B cell (primary cell): ENCODE measurements around the gene NPHS1. TPM values are rescaled to one million over a fixed set of nuclear protein-coding genes. Genes with fewer than 3 reads are reported as not detected.

Source experiments
- ATAC-seq: fragments of 200-7000 bp; cut with Tn5 transposase; one replicate; pipeline ENCODE4 v1.10.0; 2021; ENCODE audit warnings: low read depth, mild to moderate bottlenecking, moderate number of reproducible peaks, moderate library complexity
- CTCF ChIA-PET: fragments of 350-600 bp; sonication (Branson Sonifier 250); formaldehyde crosslinking; loops from one replicate; lab custom pipeline; 2021; ENCODE audit warnings: antibody characterized with exemption, inconsistent platforms; lab: Charles Lee
- POLR2A ChIA-PET: fragments of 350-600 bp; sonication (Branson Sonifier 250); formaldehyde crosslinking; loops from one replicate; lab custom pipeline; 2021; ENCODE audit warnings: antibody characterized with exemption; lab: Charles Lee
- DNase-seq: peaks from one replicate; pipeline ENCODE4 v3.0.0; 2013
- H2AFZ ChIP-seq: 2 replicates; pipeline ENCODE4 v1.6.1; 2012; ENCODE audit warnings: mild to moderate bottlenecking, low read depth, low read length; ENCODE audit not compliant: insufficient read depth, poor library complexity, severe bottlenecking
- H3K27ac ChIP-seq, 2 donors: 1 replicate in 1 of 2; 2 replicates in 1 of 2; pipeline ENCODE4 v1.5.1; 2012 to 2013; ENCODE audit warnings: low read length in 2 of 2, mild to moderate bottlenecking in 2 of 2, moderate library complexity in 1 of 2
- H3K27me3 ChIP-seq, 4 experiments: fragments of 200-600 bp in 1 of 4; sonication (generic) in 1 of 4; replicated peaks in 1 of 4; 1 replicate in 2 of 4; 2 replicates in 2 of 4; pipeline versions ENCODE4 v1.6.1 to v1.7.0; 2013 to 2016; ENCODE audit warnings: low read length in 3 of 4, mild to moderate bottlenecking in 2 of 4, mixed read lengths in 1 of 4, moderate library complexity in 1 of 4; ENCODE audit not compliant: insufficient read depth in 4 of 4, control insufficient read depth in 3 of 4; ENCODE audit errors: control extremely low read depth in 1 of 4
- H3K36me3 ChIP-seq, 2 experiments: replicated peaks in 1 of 2; 1 replicate in 1 of 2; 2 replicates in 1 of 2; pipeline versions ENCODE4 v1.6.1 to v1.7.1; 2013; ENCODE audit warnings: low read length in 1 of 2; ENCODE audit not compliant: insufficient read depth in 2 of 2, control insufficient read depth in 1 of 2; ENCODE audit errors: control extremely low read depth in 1 of 2, extremely low read depth in 1 of 2
- H3K4me1 ChIP-seq, 2 donors: fragments of 200-600 bp in 1 of 2; sonication (generic) in 1 of 2; 1 replicate in 1 of 2; 2 replicates in 1 of 2; pipeline versions ENCODE4 v1.5.1 to v1.6.1; 2013 to 2017; ENCODE audit warnings: low read length in 2 of 2; ENCODE audit not compliant: control insufficient read depth in 2 of 2, insufficient read depth in 2 of 2
- H3K4me2 ChIP-seq: replicated peaks from 2 replicates; pipeline ENCODE3; 2012; ENCODE audit warnings: mild to moderate bottlenecking, low read depth, low read length; ENCODE audit not compliant: poor library complexity, severe bottlenecking
- H3K4me3 ChIP-seq, 5 experiments: fragments of 200-600 bp in 1 of 5; sonication (generic) in 1 of 5; 1 replicate in 3 of 5; 2 replicates in 2 of 5; pipeline versions ENCODE4 v1.5.1 to v1.7.0; 2011 to 2016; ENCODE audit warnings: low read length in 4 of 5, mild to moderate bottlenecking in 4 of 5, low read depth in 2 of 5, control low read depth in 1 of 5, moderate library complexity in 1 of 5; ENCODE audit not compliant: insufficient read depth in 1 of 5; ENCODE audit errors: control extremely low read depth in 1 of 5, extremely low read depth in 1 of 5
- H3K79me2 ChIP-seq: fragments of 200-600 bp; sonication (generic); one replicate; pipeline ENCODE4 v1.6.0; 2016; ENCODE audit warnings: low read length; ENCODE audit not compliant: control insufficient read depth, insufficient read depth
- H3K9ac ChIP-seq: fragments of 200-600 bp; sonication (generic); 2 replicates; pipeline ENCODE4 v1.6.1; 2017; ENCODE audit warnings: mild to moderate bottlenecking, low read length, moderate library complexity
- H3K9me3 ChIP-seq, 3 donors: one replicate each; pipeline versions ENCODE4 v1.6.1 to v1.7.1; 2013; ENCODE audit warnings: low read length in 2 of 3; ENCODE audit not compliant: control insufficient read depth in 2 of 3, insufficient read depth in 1 of 3; ENCODE audit errors: control extremely low read depth in 1 of 3
- H4K20me1 ChIP-seq: 2 replicates; pipeline ENCODE4 v1.6.0; 2012; ENCODE audit warnings: mild to moderate bottlenecking, low read length; ENCODE audit not compliant: insufficient read depth, control insufficient read depth, poor library complexity, severe bottlenecking
- H3K27ac Mint-ChIP-seq: one replicate; pipeline ENCODE4 v1.8.0; 2021; ENCODE audit warnings: mixed read lengths
- H3K27me3 Mint-ChIP-seq: one replicate; pipeline ENCODE4 v1.8.0; 2021; ENCODE audit warnings: mixed read lengths
- H3K4me1 Mint-ChIP-seq: one replicate; pipeline ENCODE4 v1.8.0; 2021; ENCODE audit warnings: mixed read lengths
- H3K4me3 Mint-ChIP-seq: one replicate; pipeline ENCODE4 v1.8.0; 2021; ENCODE audit warnings: mixed read lengths
- H3K9me3 Mint-ChIP-seq: one replicate; pipeline ENCODE4 v1.8.0; 2022; ENCODE audit warnings: mixed read lengths; ENCODE audit not compliant: insufficient read depth
- EZH2 ChIP-seq: IDR thresholded peaks from 2 replicates; pipeline ENCODE4 v1.6.1; 2012; ENCODE audit warnings: borderline replicate concordance, low read depth, mild to moderate bottlenecking, moderate library complexity, low read length; ENCODE audit not compliant: insufficient read depth, poor library complexity, severe bottlenecking
- WGBS: methylation state at CpG from one replicate; pipeline ENCODE4 v1.1.5; 2013; ENCODE audit warnings: missing lambda C conversion rate; ENCODE audit not compliant: insufficient coverage; 5-methylcytosine and 5-hydroxymethylcytosine counted together
- intact Hi-C: fragments of 100-400 bp; cut with micrococcal nuclease; formaldehyde crosslinking; loops from one replicate; pipeline ENCODE4 v1.10.0; 2022
- polyA plus RNA-seq: library from polyadenylated mRNA; depleted of rRNA; stranded (reverse); fragments of >200 nt; gene quantifications from 2 replicates; pipeline ENCODE4 v1.2.3, GENCODE V29; 2012
- total RNA-seq, 2 donors: library from RNA; stranded (reverse); fragments of 120-200 nt in 1 of 2; gene quantifications; 1 replicate in 1 of 2; 2 replicates in 1 of 2; pipeline versions ENCODE4 v1.2.3 to v1.2.4, GENCODE V29; 2013 to 2022
- TF ChIP-seq, protein P1 (sequence below): fragments of 200-600 bp; IDR thresholded peaks from one replicate; pipeline ENCODE4 v1.8.0; 2022; ENCODE audit warnings: antibody characterized with exemption, mild to moderate bottlenecking

NPHS1 gene
- total and polyA plus RNA-seq, 2 donors (not counting 1 experiment from before 2014, with no cell fraction given), result not detected

DNA sequence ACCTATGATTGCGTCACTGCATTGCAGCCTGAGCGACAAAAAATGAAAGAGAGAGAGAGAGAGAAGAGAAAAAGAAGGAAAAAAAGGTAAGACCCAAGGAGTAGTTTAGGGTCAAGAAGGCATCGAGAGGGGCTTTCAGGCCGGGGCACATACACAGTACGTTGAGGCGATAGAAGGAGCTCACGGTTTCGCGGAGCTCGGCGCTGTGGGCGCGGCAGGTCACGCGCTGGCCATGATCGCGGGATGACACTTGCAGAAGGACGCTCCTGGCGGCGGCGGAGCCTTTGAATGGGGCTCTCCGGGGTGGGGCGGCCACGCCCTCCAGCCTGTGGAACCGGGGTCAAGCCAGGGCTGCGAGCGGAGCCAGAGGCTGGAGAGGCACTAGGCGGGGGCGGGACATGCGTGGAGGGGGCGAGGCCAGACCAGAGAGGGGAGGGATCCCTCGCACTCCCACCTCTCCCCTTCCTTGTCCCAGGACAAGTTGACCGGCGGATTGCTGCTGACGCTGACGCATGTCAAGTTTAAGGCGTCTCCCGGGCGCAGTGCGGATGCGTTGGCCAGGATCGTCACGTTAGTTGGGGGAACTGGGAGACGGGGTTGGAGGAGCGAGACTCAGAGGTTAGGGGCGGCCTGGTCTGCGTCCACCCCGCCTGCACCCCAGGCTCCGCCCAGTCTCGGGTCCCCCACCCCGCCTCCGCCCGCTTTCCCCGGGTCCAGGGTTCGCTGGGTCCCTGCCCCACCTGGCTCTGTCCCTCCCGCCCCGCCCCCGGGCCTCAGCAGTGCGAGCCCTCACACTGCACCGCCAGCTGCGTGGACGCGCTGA, 6.9 kb downstream of the NPHS1 start:
- H3K27me3 Mint-ChIP-seq, result peaks cover 56% of the 10 kb centered on the region
- peaks cover 0 to 67% (median 33%) of the 10 kb centered on the region in 4 experiments for H3K27me3 ChIP-seq

More for the DNA sequence above, 6.9 kb downstream of the NPHS1 start:
- H3K27ac Mint-ChIP-seq, result no peak overlapping the region
- Histone ChIP-seq H3K27ac (no peak overlapping the region), H3K4me2 (peak overlapping the region; percentile 70), H3K36me3 (no peaks in the 10 kb centered on the region), H3K79me2 (no peaks in the 10 kb centered on the region), H4K20me1 (no peaks in the 10 kb centered on the region), H3K9me3 (peaks cover 0 to 32% (median 0%) of the 10 kb centered on the region in 3 donors), H3K4me1 (peaks cover 15 to 32% of the 10 kb centered on the region in 2 donors), H2AFZ (no peak overlapping the region), H3K9ac (peak overlapping the region; percentile 35), H3K4me3 (peak overlapping the region in 3 of 5 experiments; percentile 18 to 36 (median 23))
- peak overlapping the region; percentile 59 for H3K4me3 Mint-ChIP-seq
- 13% methylated on average over 62 of the region's 63 CpGs for WGBS
- ATAC-seq, result peak; percentile 33
- no peak for DNase-seq
- CTCF ChIA-PET, result interaction anchor here (1.2 kb wide), 1 partner anchor 9 kb away, joined by 3 read pairs; no protein-coding TSS in a partner anchor
- peaks cover 4% of the 10 kb centered on the region for H3K9me3 Mint-ChIP-seq
- POLR2A ChIA-PET, result no interaction called here
- intact Hi-C loops, result no loop called here
- peaks cover 19% of the 10 kb centered on the region for H3K4me1 Mint-ChIP-seq
- TF ChIP-seq, protein P1, sequence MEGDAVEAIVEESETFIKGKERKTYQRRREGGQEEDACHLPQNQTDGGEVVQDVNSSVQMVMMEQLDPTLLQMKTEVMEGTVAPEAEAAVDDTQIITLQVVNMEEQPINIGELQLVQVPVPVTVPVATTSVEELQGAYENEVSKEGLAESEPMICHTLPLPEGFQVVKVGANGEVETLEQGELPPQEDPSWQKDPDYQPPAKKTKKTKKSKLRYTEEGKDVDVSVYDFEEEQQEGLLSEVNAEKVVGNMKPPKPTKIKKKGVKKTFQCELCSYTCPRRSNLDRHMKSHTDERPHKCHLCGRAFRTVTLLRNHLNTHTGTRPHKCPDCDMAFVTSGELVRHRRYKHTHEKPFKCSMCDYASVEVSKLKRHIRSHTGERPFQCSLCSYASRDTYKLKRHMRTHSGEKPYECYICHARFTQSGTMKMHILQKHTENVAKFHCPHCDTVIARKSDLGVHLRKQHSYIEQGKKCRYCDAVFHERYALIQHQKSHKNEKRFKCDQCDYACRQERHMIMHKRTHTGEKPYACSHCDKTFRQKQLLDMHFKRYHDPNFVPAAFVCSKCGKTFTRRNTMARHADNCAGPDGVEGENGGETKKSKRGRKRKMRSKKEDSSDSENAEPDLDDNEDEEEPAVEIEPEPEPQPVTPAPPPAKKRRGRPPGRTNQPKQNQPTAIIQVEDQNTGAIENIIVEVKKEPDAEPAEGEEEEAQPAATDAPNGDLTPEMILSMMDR, result no peak
- TF ChIP-seq EZH2, result no peak
